Effector memory CD4-positive, alpha-beta T cell (primary cell): Measurements from ENCODE around the gene DBI.

ENCODE experiments used
- DNase-seq, 3 donors: peaks; one replicate each; pipeline ENCODE4 v3.0.0-alpha.2; 2020
- H3K27ac ChIP-seq: 2 replicates; pipeline ENCODE4 v1.7.0; 2013; ENCODE audit warnings: mild to moderate bottlenecking, low read length, moderate library complexity; ENCODE audit not compliant: insufficient read depth, poor library complexity, severe bottlenecking
- H3K27me3 ChIP-seq: replicated peaks from 2 replicates; pipeline ENCODE4 v1.7.0; 2013; ENCODE audit warnings: mild to moderate bottlenecking, low read length; ENCODE audit not compliant: insufficient read depth, control insufficient read depth, poor library complexity, severe bottlenecking
- H3K36me3 ChIP-seq: 2 replicates; pipeline ENCODE4 v1.7.0; 2013; ENCODE audit warnings: mild to moderate bottlenecking, low read length, moderate library complexity; ENCODE audit not compliant: control insufficient read depth, insufficient read depth
- H3K4me1 ChIP-seq: 2 replicates; pipeline ENCODE4 v1.7.0; 2013; ENCODE audit warnings: low read length, mild to moderate bottlenecking; ENCODE audit not compliant: control insufficient read depth, insufficient read depth, poor library complexity, severe bottlenecking
- H3K4me3 ChIP-seq: 2 replicates; pipeline ENCODE4 v1.7.0; 2013; ENCODE audit warnings: low read length, low read depth, mild to moderate bottlenecking; ENCODE audit not compliant: insufficient read depth, poor library complexity, severe bottlenecking
- H3K9me3 ChIP-seq: 2 replicates; pipeline ENCODE4 v1.7.0; 2013; ENCODE audit warnings: mild to moderate bottlenecking, low read length, moderate library complexity; ENCODE audit not compliant: control insufficient read depth

DBI gene

DNA sequence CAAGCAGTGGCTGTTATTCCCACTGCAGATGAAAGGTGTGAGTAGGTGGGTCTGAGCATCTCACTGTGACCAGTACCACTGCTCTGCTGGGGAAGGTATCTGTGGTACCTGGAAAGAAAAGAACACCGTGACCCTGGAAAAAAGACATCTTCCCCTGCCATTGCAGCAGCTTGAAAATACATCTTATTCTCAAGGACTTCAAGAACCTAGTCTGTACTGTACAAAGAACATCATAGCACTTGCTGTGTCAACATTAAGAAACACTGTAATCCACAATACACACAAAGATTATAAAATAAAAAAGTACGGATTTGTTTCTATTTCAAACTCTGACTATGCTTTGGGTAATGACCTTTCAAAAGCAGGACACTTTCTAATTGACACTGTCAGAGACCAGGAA is 29.0 kb upstream of the DBI start:
- Histone ChIP-seq H3K9me3 (no peaks in the 10 kb centered on the region), H3K27me3 (no peaks in the 10 kb centered on the region), H3K27ac (no peak overlapping the region), H3K4me3 (no peak overlapping the region), H3K4me1 (no peaks in the 10 kb centered on the region), H3K36me3 (no peaks in the 10 kb centered on the region)
- DNase-seq: no peak

DNA sequence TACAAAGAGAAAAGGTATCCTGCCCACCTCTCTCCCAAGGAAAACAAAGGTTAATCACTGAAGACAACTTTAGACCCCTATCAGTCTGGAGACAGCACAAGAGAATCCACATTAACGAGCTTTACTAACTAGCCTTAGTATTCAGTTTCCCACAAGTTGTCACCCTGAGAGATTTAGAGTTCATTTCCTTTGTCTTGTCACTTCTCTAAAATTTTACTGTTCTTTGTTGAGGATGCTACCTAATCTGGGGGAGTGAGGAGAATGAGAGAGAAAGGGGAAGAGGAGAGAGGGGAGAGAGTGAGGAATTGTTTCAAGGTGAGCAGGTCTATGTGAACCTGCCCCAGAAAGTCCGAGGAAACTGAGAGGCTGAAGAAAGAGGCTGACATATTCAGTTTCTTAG is 28.5 kb upstream of the DBI start:
- no peaks in the 10 kb centered on the region for H3K4me1 ChIP-seq
- no peaks in the 10 kb centered on the region for H3K27me3 ChIP-seq
- H3K4me3 ChIP-seq: no peak overlapping the region
- H3K36me3 ChIP-seq: no peaks in the 10 kb centered on the region
- H3K27ac ChIP-seq: no peak overlapping the region
- DNase-seq: no peak
- no peaks in the 10 kb centered on the region for H3K9me3 ChIP-seq

DNA sequence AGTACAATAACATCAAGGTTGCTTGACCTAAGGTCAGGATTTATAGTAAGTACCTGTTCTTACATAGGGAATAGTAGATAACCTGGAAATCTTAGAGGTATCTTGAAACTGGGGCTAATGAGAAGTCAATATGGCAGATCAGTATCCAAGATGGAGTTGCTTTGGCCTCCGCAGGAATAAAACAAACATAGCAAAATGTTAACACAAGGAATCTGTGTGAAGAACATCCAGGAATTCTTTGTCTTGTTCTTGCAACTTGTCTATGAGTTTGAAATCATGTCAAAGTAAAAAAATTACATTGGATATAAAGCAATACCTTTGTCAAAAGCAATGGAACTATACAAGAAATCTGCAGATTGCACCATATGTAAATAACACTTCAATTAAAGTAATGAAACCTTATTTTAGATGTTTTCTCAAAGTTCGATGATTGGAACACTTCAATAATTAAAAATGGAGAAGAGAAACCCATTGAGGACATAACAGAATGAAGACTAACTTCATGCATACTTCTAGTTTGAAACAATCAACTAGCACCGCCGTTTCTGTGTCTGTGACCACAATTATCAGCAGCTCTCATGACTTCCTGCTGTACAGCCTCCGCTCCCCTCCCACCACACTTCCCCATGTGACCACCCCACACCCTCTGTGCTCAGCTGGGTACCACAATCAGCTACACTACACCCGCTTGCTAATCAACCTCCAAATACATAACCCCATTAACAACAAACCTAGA is 27.8 kb upstream of the DBI start:
- H3K4me3 ChIP-seq: no peak overlapping the region
- no peak overlapping the region for H3K27ac ChIP-seq
- DNase-seq: peak in 2 of 3 donors; percentile 9 to 11
- H3K9me3 ChIP-seq: no peaks in the 10 kb centered on the region
- H3K4me1 ChIP-seq: no peaks in the 10 kb centered on the region
- no peaks in the 10 kb centered on the region for H3K36me3 ChIP-seq
- H3K27me3 ChIP-seq: no peaks in the 10 kb centered on the region

DNA sequence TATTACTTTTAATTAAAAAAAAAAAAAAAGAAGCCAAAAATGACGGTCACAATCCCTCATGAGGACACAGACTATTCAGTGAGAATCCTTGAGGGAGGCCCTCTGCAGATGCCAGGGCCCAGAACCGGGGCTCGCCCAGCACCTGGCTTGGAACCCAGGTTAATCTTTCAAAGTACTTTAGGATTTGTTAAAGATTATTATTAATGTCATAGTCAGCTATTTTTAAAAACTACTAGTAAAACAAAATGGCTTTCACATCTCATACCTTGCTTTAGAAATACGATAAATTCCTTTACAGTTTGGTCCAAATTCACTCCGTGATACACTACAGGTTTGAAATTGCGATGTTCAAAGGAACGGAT is 27.2 kb upstream of the DBI start:
- Histone ChIP-seq H3K27ac (no peak overlapping the region), H3K36me3 (no peaks in the 10 kb centered on the region), H3K4me3 (no peak overlapping the region), H3K4me1 (no peaks in the 10 kb centered on the region), H3K9me3 (no peaks in the 10 kb centered on the region), H3K27me3 (no peaks in the 10 kb centered on the region)
- DNase-seq: no peak

DNA sequence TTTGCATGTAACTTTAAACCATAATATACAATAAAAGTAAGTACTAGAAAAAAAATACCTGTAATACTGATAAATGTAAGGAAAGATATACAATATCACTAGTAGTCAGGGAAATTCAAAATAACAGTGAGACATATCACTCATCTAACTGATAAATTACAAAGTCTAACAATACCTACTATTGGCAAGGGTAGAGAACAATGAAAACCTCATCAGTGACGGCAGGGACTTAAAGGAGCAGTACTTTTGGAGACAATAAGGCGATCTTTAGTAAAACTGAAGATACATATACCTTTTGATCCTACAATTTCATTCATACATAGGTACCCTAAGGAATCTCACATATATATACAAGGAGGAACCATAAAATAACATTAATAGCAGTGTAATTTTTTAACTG is 25.1 kb upstream of the DBI start:
- no peak for DNase-seq
- Histone ChIP-seq H3K27me3 (no peaks in the 10 kb centered on the region), H3K4me1 (no peaks in the 10 kb centered on the region), H3K36me3 (no peaks in the 10 kb centered on the region), H3K27ac (no peak overlapping the region), H3K9me3 (no peaks in the 10 kb centered on the region), H3K4me3 (no peak overlapping the region)

DNA sequence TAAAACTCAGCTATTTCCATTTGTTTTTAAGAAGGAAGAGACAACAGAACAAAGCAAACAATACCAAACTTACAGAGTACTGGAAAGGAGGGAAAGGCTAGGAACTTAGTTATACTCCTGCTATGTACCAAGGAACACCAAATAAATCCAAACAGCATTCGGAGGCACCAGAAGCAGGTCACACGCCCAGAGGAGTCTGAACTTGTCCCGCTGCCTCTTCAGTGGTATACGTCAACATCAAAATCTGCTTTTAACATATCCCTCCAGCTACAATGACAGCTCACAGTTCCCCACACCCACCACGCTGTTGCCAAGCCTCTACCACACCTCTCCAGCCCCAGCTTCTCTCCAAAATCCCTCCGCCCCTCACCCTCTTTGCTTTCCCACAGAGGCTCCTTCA is 17.5 kb upstream of the DBI start:
- Histone ChIP-seq H3K4me1 (no peaks in the 10 kb centered on the region), H3K4me3 (no peak overlapping the region), H3K36me3 (no peaks in the 10 kb centered on the region), H3K9me3 (no peaks in the 10 kb centered on the region), H3K27me3 (no peaks in the 10 kb centered on the region), H3K27ac (no peak overlapping the region)
- no peak for DNase-seq

DNA sequence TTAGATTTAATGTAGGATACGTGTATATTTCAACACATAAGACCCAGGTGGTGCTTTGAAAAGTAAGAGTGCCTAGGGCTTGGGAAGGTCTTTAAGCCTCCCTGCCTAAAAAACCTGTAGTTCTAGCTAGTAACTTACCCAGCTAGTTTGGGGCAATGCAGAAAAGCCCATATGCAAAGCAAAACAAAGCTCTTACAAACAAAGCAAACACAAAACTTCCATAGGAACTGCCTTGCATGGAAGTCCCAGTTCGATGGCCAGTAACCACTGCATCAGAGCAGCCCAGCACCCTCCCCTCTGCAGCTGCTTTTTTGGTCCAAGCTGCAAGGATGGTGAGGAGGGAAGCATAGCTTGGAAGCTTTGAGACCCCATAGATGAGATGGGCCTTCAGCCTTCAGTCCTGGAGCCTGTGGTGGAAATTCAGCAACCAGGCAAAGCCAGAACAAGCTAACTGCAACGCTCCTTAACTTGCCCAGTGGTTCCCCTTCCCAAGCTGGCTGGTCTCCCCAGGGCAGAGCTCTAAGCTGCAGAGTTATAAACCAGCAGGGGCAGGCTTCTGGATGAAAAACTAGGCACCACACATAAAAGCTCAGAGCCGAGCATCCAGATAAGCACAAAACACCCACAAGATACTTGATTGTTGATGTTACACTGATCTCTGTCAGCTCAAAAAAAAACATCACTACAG is 16.3 kb upstream of the DBI start:
- Histone ChIP-seq H3K27ac (no peak overlapping the region), H3K36me3 (no peaks in the 10 kb centered on the region), H3K27me3 (no peaks in the 10 kb centered on the region), H3K9me3 (no peaks in the 10 kb centered on the region), H3K4me1 (no peaks in the 10 kb centered on the region), H3K4me3 (no peak overlapping the region)
- no peak for DNase-seq

DNA sequence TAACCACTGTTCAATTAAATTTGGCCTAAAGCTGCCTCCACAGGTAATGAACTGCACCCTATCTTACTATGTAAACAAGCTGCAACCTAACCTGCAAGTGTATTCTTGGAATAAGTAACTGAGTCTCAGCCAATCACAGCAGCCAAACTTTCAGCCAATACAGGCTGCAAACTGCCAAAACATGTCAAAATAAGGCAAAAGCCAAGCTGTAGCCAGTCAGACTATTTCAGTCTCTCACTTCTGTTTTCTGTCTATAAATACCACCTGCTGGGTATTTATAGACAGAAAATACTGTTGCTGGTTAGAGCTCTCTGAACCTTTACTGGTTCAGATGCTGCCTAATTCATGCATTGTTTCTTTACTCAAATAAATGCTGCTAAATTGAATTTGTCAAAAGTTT is 14.4 kb upstream of the DBI start:
- Histone ChIP-seq H3K36me3 (no peaks in the 10 kb centered on the region), H3K4me3 (no peak overlapping the region), H3K9me3 (no peaks in the 10 kb centered on the region), H3K27me3 (no peaks in the 10 kb centered on the region), H3K4me1 (no peaks in the 10 kb centered on the region), H3K27ac (no peak overlapping the region)
- no peak for DNase-seq

DNA sequence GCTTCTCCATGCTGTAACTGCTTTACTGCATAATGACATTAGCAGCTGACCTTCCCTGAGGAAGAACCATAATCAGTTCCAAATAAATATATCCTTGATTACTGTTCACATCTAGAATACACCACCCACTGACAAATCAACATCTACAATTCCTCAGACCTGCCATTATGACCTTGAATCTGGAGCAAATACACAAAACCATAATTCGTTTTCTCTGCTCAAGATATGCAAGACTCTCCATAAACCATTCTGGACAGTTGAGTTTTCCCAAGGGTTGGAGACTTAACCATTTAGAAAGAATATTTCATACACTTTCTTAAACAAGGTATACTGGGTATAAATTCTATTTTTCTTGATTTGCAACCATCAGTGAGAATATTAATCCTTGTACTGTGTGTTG is 11.9 kb upstream of the DBI start:
- no peak for DNase-seq
- Histone ChIP-seq H3K27me3 (no peaks in the 10 kb centered on the region), H3K36me3 (no peaks in the 10 kb centered on the region), H3K27ac (no peak overlapping the region), H3K9me3 (no peaks in the 10 kb centered on the region), H3K4me1 (no peaks in the 10 kb centered on the region), H3K4me3 (no peak overlapping the region)

DNA sequence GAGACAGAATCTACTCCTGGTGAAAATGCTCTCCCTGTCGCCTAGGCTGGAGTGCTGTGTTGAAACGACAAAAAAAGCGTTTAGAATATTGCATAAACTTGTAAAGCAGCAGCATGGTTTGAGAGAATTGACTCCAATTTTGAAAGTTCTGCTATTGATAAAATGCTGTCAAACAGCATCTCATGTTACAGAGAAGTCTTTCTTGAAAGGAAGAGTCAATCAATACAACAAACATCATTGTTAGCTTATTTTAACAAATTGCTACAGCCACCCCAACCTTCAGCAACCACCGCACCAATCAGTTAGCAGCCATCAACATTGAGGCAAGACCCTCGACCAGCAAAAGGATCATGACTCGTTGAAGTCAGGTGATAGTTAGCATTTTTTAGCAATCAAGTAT is 7.0 kb upstream of the DBI start:
- Histone ChIP-seq H3K4me1 (no peaks in the 10 kb centered on the region), H3K36me3 (no peaks in the 10 kb centered on the region), H3K4me3 (no peak overlapping the region), H3K27me3 (no peaks in the 10 kb centered on the region), H3K27ac (no peak overlapping the region), H3K9me3 (no peaks in the 10 kb centered on the region)
- DNase-seq: no peak
